Thyroid gland (tissue), 4 donors: ENCODE measurements around the gene DUS1L. TPM values are rescaled to one million over a fixed set of nuclear protein-coding genes. Genes with fewer than 3 reads are reported as not detected.

Experiments
- DNase-seq, 2 donors: peaks; one replicate each; pipeline ENCODE4 v3.0.0-alpha.2; 2019
- H3K27ac ChIP-seq, 3 donors: fragments of 200-600 bp; sonication (generic); 1 replicate in 2 of 3; 2 replicates in 1 of 3; pipeline ENCODE4 v1.5.1; 2016 to 2019; ENCODE audit warnings: mild to moderate bottlenecking in 1 of 3, moderate library complexity in 1 of 3
- H3K27me3 ChIP-seq: fragments of 200-600 bp; sonication (generic); one replicate; pipeline ENCODE4 v1.5.1; 2019
- H3K36me3 ChIP-seq, 2 donors: fragments of 200-600 bp; sonication (generic); one replicate each; pipeline ENCODE4 v1.5.1; 2016 to 2019
- H3K4me1 ChIP-seq, 2 donors: fragments of 200-600 bp; sonication (generic); one replicate each; pipeline ENCODE4 v1.5.1; 2017 to 2019
- H3K4me3 ChIP-seq, 3 donors: fragments of 200-600 bp; sonication (generic); replicated peaks in 1 of 3; 1 replicate in 2 of 3; 2 replicates in 1 of 3; pipeline ENCODE4 v1.5.1; 2016; ENCODE audit warnings: mild to moderate bottlenecking in 1 of 3
- H3K9me3 ChIP-seq: fragments of 200-600 bp; sonication (generic); one replicate; pipeline ENCODE4 v1.5.1; 2017
- WGBS, 2 donors: methylation state at CpG; one replicate each; pipeline ENCODE4 v1.1.5; 2017; 5-methylcytosine and 5-hydroxymethylcytosine counted together
- intact Hi-C: fragments of 100-400 bp; cut with DNase I; formaldehyde crosslinking; loops from one replicate; pipeline ENCODE4 v1.15.1; 2023
- total RNA-seq, 4 donors: library from RNA; depleted of rRNA; stranded (reverse); fragments of >200 nt; gene quantifications; one replicate each; pipeline ENCODE4 v1.2.3, GENCODE V29; 2016
- TF ChIP-seq, protein P1 (sequence below), 6 experiments: fragments of 200-600 bp in 3 of 6; fragments of 450-650 bp in 3 of 6; sonication (generic) in 3 of 6; IDR thresholded peaks; one replicate each; pipeline ENCODE4 v1.5.1; 2016 to 2019; ENCODE audit warnings: antibody characterized with exemption in 6 of 6, mild to moderate bottlenecking in 2 of 6, inconsistent platforms in 1 of 6, moderate library complexity in 1 of 6

The DUS1L gene
- total RNA-seq, 4 donors from 2014 or later = 58.7 to 90.5 (median 75.5) TPM

DNA sequence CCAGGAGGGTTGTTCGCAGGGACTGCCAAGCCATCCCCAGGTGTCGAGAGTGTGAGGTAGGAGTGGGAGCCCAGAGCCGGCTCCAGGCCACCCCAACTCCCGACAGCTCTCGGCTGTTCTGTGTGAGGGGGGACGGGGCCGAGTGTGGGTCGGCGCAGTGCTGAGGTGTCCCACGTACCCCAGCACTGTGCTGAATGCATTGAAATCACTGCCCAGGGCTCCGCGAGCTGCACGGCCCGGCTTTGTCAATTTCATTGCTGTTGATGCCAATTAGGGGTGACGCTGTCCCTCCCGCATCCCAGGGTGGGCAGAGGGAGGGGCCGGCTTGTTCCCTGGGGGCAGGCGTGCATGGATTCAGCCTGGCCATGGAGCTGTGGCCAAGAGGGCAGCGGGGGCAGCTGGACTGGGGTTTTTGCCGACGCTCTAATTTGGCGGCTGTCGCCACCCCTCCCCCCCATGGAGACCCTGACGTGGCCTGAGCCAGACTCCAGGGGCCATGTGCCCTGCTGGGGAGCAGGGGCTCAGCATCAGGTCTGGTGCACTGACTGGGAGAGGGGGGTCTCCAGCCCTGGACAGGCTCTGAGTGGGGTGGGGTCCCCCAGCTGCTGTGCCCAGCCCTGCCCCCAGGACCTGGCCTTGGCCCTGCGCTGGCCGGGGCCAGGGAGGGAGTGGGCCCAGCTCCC lies 57.2 kb downstream of the DUS1L start:
- H3K9me3 ChIP-seq = no peaks in the 10 kb centered on the region
- H3K4me3 ChIP-seq = no peak overlapping the region
- no peak for DNase-seq
- H3K27ac ChIP-seq = no peak overlapping the region
- no peaks in the 10 kb centered on the region for H3K27me3 ChIP-seq
- intact Hi-C loops = no loop called here
- TF ChIP-seq, protein P1, sequence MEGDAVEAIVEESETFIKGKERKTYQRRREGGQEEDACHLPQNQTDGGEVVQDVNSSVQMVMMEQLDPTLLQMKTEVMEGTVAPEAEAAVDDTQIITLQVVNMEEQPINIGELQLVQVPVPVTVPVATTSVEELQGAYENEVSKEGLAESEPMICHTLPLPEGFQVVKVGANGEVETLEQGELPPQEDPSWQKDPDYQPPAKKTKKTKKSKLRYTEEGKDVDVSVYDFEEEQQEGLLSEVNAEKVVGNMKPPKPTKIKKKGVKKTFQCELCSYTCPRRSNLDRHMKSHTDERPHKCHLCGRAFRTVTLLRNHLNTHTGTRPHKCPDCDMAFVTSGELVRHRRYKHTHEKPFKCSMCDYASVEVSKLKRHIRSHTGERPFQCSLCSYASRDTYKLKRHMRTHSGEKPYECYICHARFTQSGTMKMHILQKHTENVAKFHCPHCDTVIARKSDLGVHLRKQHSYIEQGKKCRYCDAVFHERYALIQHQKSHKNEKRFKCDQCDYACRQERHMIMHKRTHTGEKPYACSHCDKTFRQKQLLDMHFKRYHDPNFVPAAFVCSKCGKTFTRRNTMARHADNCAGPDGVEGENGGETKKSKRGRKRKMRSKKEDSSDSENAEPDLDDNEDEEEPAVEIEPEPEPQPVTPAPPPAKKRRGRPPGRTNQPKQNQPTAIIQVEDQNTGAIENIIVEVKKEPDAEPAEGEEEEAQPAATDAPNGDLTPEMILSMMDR (IDR thresholded peaks at IDR 0.05) = no peak
- peaks cover 0 to 10% of the 10 kb centered on the region in 2 donors for H3K4me1 ChIP-seq
- H3K36me3 ChIP-seq = no peaks in the 10 kb centered on the region
- 89% methylated on average over 20 to 24 of the region's 26 CpGs for WGBS, 2 donors

Other genes with a start within 250 kb of the DUS1L start
- 10 to 100 TPM; 55.2 to 88.6 (median 83.7) TPM for gene MCRIP1, start 232.5 kb downstream of the DUS1L start, total RNA-seq
- gene PPP1R27, start 230.8 kb downstream of the DUS1L start, total RNA-seq = not detected
- 1,000 to 10,000 TPM in 1 of 4 donors, 100 to 1,000 TPM in 3; 548 to 1,124 (median 681) TPM for gene P4HB, start 205.3 kb downstream of the DUS1L start, total RNA-seq
- 100 to 1,000 TPM; 115 to 173 (median 164) TPM for gene ARHGDIA, start 194.5 kb downstream of the DUS1L start, total RNA-seq
- gene ALYREF, start 174.2 kb downstream of the DUS1L start, total RNA-seq = 100 to 1,000 TPM in 1 of 4 donors, 10 to 100 TPM in 3; 55.5 to 106 (median 75.4) TPM
- 100 to 1,000 TPM in 3 of 4 donors, 10 to 100 TPM in 1; 88.8 to 202 (median 169) TPM for gene ANAPC11, start 174.1 kb downstream of the DUS1L start, total RNA-seq
- gene NPB, start 163.6 kb downstream of the DUS1L start, total RNA-seq = 1 to 10 TPM in 1 of 4 donors, under 1 TPM in 2, not detected in 1; 0.33 to 1.1 (median 0.38) TPM
- gene PCYT2, start 154.4 kb downstream of the DUS1L start, total RNA-seq = 10 to 100 TPM; 30.4 to 36.5 (median 34.2) TPM
- 10 to 100 TPM in 3 of 4 donors, 1 to 10 TPM in 1; 8.9 to 23.5 (median 15.8) TPM for gene SIRT7, start 147.6 kb downstream of the DUS1L start, total RNA-seq
- 10 to 100 TPM; 28.2 to 51.8 (median 36.4) TPM for gene MAFG, start 138.1 kb downstream of the DUS1L start, total RNA-seq
- 10 to 100 TPM in 2 of 4 donors, 1 to 10 TPM in 2; 5.5 to 29.2 (median 13.9) TPM for gene PYCR1, start 128.5 kb downstream of the DUS1L start, total RNA-seq
- gene MYADML2, start 118.6 kb downstream of the DUS1L start, total RNA-seq = not detected
- under 1 TPM in 1 of 4 donors, not detected in 3; 0.40 TPM for gene NOTUM, start 104.6 kb downstream of the DUS1L start, total RNA-seq
- gene ASPSCR1, start 88.2 kb downstream of the DUS1L start, total RNA-seq = 10 to 100 TPM; 23.2 to 53.6 (median 35.7) TPM
- gene CENPX, start 42.9 kb downstream of the DUS1L start, total RNA-seq = 10 to 100 TPM; 40.7 to 95.9 (median 78.0) TPM
- gene LRRC45, start 42.5 kb downstream of the DUS1L start, total RNA-seq = 10 to 100 TPM; 15.3 to 33.0 (median 18.9) TPM
- gene RAC3, start 34.1 kb downstream of the DUS1L start, total RNA-seq = 10 to 100 TPM; 11.8 to 23.8 (median 14.4) TPM
- gene DCXR, start 28.1 kb downstream of the DUS1L start, total RNA-seq = 100 to 1,000 TPM in 2 of 4 donors, 10 to 100 TPM in 2; 88.6 to 161 (median 114) TPM
- 10 to 100 TPM; 36.0 to 49.0 (median 38.3) TPM for gene RFNG, start 14.0 kb downstream of the DUS1L start, total RNA-seq
- 100 to 1,000 TPM in 2 of 4 donors, 10 to 100 TPM in 2; 80.1 to 164 (median 102) TPM for gene GPS1, start 13.9 kb downstream of the DUS1L start, total RNA-seq
- gene FASN, start 32.4 kb upstream of the DUS1L start, total RNA-seq = 10 to 100 TPM; 23.5 to 92.5 (median 77.3) TPM
- gene CCDC57, start 147.0 kb upstream of the DUS1L start, total RNA-seq = 10 to 100 TPM; 27.1 to 79.9 (median 50.9) TPM
- 10 to 100 TPM; 42.1 to 75.5 (median 44.2) TPM for gene SLC16A3, start 163.2 kb upstream of the DUS1L start, total RNA-seq
- 10 to 100 TPM; 47.3 to 91.2 (median 88.7) TPM for gene CSNK1D, start 207.9 kb upstream of the DUS1L start, total RNA-seq